Subcutaneous adipose tissue (tissue), 4 donors: ENCODE data around the gene TBC1D10A. TPM values are rescaled to one million over a fixed set of nuclear protein-coding genes. Genes with fewer than 3 reads are reported as not detected.

Experiments used
- CTCF ChIP-seq: fragments of 450-650 bp; IDR thresholded peaks from one replicate; pipeline ENCODE4 v1.5.1; 2016; ENCODE audit warnings: low read depth, mild to moderate bottlenecking, control low read depth, antibody characterized with exemption, moderate library complexity
- total RNA-seq, 4 donors: library from RNA; depleted of rRNA; stranded (reverse); fragments of >200 nt; gene quantifications; one replicate each; pipeline ENCODE4 v1.1.0, GENCODE V29; 2016

Gene TBC1D10A
- total RNA-seq, 4 donors from 2014 or later: 13.9 to 43.1 (median 22.9) TPM

GRCh38 chr22:30302810-30303138 is 24.0 kb downstream of the TBC1D10A start:
- no peak for TF ChIP-seq CTCF

DNA sequence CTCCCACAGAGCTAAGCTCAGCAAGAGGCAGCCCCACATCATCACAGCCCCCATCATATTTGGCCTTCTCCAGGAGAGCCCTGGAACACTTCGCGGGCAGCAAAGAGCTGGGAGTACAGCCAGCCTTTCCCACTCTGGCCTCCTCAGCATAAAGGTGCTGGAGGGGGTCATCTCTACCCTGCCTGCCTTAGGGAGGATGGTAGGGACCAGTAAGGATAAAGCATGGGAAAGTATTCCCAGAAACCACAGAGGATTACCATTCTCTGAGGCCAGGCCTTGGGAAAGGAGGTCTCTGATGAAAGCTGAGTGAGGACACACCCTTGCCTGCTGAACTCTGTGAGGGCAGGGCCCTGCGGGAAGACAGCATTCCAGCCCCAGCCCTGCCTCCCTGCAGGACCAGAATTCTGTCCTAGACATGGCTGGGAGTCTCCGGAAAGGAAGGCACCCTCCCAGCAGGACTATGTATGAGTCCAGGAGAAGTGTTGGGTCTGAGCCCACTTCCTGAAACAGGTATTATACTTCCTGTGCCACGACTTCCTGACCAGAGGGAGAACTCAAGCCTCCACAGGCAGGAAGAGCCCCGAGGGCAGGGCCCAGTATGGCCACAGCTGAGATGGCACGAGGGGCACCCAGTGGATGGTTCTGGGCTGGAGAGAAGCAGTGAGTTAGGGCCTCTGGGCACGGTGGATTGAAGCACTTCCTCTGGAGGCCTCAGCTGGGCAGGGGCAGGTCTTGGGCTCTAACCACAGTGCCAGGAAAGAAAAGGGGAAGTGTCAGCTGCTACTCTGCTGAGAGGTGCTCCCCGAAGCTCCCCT is 24.5 kb downstream of the TBC1D10A start:
- TF ChIP-seq CTCF: no peak

DNA sequence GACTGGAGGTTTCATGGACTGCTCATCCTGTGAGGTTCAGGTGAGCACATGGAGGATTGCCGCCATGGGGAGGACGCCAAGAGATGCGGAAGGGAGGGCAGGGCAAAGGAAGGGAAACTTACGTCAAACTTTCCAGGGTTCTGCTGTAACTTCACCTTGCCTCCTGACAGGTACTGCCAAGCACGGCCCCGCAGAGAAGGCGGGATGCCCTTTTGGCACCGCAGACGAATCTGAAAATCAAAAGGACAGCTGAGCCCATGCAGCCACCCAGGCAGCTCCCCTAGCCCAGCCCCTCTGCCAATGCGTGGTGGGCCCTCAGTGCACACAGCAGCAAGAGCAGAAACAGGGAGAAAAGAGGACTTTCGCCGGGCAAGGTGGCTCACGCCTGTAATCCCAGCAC is 27.4 kb downstream of the TBC1D10A start:
- no peak for TF ChIP-seq CTCF

DNA sequence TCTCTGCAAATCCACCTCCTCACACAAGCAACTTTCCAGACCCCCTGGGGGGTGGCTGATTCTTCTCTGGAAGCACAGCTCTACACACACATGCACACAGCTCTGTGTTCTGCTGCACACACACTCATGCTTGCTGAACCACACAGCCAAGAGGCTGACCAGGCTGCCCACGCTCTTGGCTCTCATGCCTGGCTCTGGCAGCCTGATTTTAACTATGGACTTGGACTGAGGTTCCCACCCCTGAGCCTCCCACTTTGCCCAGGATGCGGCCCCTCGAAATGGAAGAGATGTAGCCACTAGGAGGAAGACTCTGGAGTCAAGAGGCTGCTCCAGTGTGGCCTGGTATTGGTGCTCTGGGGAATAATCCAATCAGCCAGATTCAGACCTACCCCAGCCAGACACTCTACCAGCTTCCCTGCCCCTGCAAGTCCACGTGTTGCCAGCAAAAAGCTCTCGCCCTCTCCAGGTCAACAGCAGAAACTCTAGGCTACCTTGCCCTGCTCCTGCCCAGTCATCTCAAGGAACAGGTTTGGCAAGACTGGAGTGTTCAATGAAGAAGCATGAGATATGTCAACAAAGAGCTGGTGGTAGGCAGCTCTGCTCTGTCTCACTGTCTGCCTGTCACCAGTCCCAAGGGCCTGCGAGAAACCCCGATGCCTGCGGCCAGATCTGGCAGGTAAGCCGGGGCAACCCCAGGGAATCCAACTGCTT is 28.6 kb downstream of the TBC1D10A start:
- TF ChIP-seq CTCF: no peak

DNA sequence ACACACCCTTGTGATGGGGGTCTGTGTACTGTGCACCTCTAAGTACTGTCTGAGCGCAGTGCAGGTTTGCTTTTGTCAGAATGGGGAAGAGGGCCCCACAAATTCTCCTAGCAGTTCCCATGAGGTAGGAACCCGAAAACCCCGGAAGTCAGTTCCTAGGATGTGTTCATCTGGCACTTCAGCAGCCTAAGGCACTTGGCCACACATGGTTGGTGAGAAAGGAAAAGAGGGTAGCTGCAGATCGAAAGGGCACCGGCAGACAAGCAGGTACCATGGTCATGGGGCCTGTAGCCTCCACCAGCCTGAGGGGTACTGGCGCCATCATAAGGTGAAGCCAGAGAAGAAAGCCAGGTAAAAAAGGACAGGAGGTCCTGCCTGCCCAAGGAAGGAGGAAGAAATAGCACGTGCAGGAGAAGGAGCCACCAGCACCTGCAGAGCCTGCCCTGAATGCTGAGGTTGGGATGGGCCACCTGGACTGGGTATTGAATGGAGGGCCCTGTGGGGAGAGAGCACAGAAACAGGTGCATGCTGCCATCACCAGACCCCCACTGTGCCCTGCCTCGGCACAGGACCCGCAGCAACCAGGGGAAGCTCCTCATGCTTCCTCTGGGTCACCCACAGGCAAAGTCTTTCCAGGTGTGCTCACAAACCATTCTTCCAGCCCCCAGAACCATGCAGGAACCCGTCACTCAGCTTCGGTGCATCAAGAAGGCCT is 29.3 kb downstream of the TBC1D10A start:
- TF ChIP-seq CTCF: no peak

GRCh38 chr22:30296833-30297232 is 29.9 kb downstream of the TBC1D10A start:
- no peak for TF ChIP-seq CTCF

GRCh38 chr22:30296324-30296723 is 30.4 kb downstream of the TBC1D10A start:
- TF ChIP-seq CTCF: no peak
